SK-N-MC (cell line): ENCODE data around the gene LGALS7B.

Source experiments
- EZH2 ChIP-seq: fragments of 200-600 bp; sonication (generic); IDR thresholded peaks from one replicate; pipeline ENCODE4 v1.6.1; 2017; ENCODE audit warnings: antibody characterized with exemption
- FOXP2 ChIP-seq: optimal IDR thresholded peaks from 2 replicates; pipeline ENCODE3; 2011; ENCODE audit warnings: mild to moderate bottlenecking, moderate library complexity; ENCODE audit not compliant: insufficient read depth; ENCODE audit errors: extremely low read length, control extremely low read depth
- POLR2AphosphoS5 ChIP-seq: IDR thresholded peaks from 2 replicates; pipeline ENCODE4 v1.6.1; 2012; ENCODE audit warnings: mild to moderate bottlenecking, low read depth, low read length, borderline replicate concordance

- TF ChIP-seq POLR2AphosphoS5 (no peak), EZH2 (no peak), FOXP2 (no peak)
Observed at GRCh38 chr19:38815059-38816001, 26.3 kb downstream of the LGALS7B start.
